CD14-positive monocyte (primary cell): Measurements from ENCODE around the gene PLEKHN1. TPM values are rescaled to one million over a fixed set of nuclear protein-coding genes. Genes with fewer than 3 reads are reported as not detected.
"Not testable (repeated sequence)": the region's sequence is repeated elsewhere in the genome, so short reads cannot be mapped to it uniquely, and the experiment has no call there.

Experiments
- DNase-seq, 3 donors: peaks; one replicate each; pipeline ENCODE4 v3.0.0-alpha.2; 2011 to 2022
- H2AFZ ChIP-seq: 2 replicates; pipeline ENCODE4 v1.6.0; 2012; ENCODE audit warnings: mild to moderate bottlenecking, low read depth, low read length, inconsistent platforms; ENCODE audit not compliant: insufficient read depth, poor library complexity, severe bottlenecking
- H3K27ac ChIP-seq, 2 donors: 1 replicate in 1 of 2; 2 replicates in 1 of 2; pipeline ENCODE4 v1.5.1; 2012 to 2013; ENCODE audit warnings: low read length in 2 of 2, control low read depth in 1 of 2, inconsistent platforms in 1 of 2, low read depth in 1 of 2, mild to moderate bottlenecking in 1 of 2
- H3K27me3 ChIP-seq, 2 donors: one replicate each; pipeline versions ENCODE4 v1.6.0 to v1.6.1; 2011 to 2013; ENCODE audit warnings: low read length in 2 of 2; ENCODE audit not compliant: control insufficient read depth in 2 of 2, insufficient read depth in 2 of 2
- H3K36me3 ChIP-seq, 2 donors: replicated peaks in 1 of 2; 1 replicate in 1 of 2; 2 replicates in 1 of 2; pipeline versions ENCODE4 v1.5.1 to v1.6.1; 2012 to 2013; ENCODE audit warnings: low read length in 2 of 2, control low read depth in 1 of 2, inconsistent platforms in 1 of 2, mild to moderate bottlenecking in 1 of 2; ENCODE audit not compliant: insufficient read depth in 2 of 2, control insufficient read depth in 1 of 2
- H3K4me1 ChIP-seq, 2 donors: 1 replicate in 1 of 2; 2 replicates in 1 of 2; pipeline versions ENCODE4 v1.5.1 to v1.6.1; 2012 to 2013; ENCODE audit warnings: low read length in 2 of 2, control low read depth in 1 of 2, inconsistent platforms in 1 of 2, mild to moderate bottlenecking in 1 of 2, moderate library complexity in 1 of 2; ENCODE audit not compliant: insufficient read depth in 2 of 2, control insufficient read depth in 1 of 2
- H3K4me2 ChIP-seq: replicated peaks from 2 replicates; pipeline ENCODE3; 2012; ENCODE audit warnings: low read length, moderate library complexity, mild to moderate bottlenecking; ENCODE audit not compliant: poor library complexity, severe bottlenecking; ENCODE audit errors: extremely low read depth
- H3K4me3 ChIP-seq, 3 experiments: fragments of 200-600 bp in 1 of 3; sonication (generic) in 1 of 3; replicated peaks in 1 of 3; 1 replicate in 2 of 3; 2 replicates in 1 of 3; pipeline ENCODE4 v1.5.1; 2011 to 2013; ENCODE audit warnings: low read length in 3 of 3, mild to moderate bottlenecking in 3 of 3, control low read depth in 2 of 3, low read depth in 2 of 3, inconsistent platforms in 1 of 3, moderate library complexity in 1 of 3
- H3K79me2 ChIP-seq: 2 replicates; pipeline ENCODE4 v1.6.0; 2012; ENCODE audit warnings: mild to moderate bottlenecking, control low read depth, inconsistent platforms, low read length, moderate library complexity; ENCODE audit not compliant: insufficient read depth
- H3K9ac ChIP-seq: 2 replicates; pipeline ENCODE4 v1.6.0; 2017; ENCODE audit warnings: low read length, mild to moderate bottlenecking; ENCODE audit not compliant: insufficient read depth, poor library complexity, severe bottlenecking
- H3K9me3 ChIP-seq, 2 donors: replicated peaks in 1 of 2; 1 replicate in 1 of 2; 2 replicates in 1 of 2; pipeline versions ENCODE4 v1.5.1 to v1.6.1; 2012 to 2013; ENCODE audit warnings: low read length in 2 of 2, control low read depth in 1 of 2; ENCODE audit not compliant: control insufficient read depth in 1 of 2, insufficient read depth in 1 of 2
- H4K20me1 ChIP-seq: 2 replicates; pipeline ENCODE4 v1.6.0; 2012; ENCODE audit warnings: mild to moderate bottlenecking, low read length, control low read depth, moderate library complexity; ENCODE audit not compliant: insufficient read depth
- H3K27ac Mint-ChIP-seq, 7 donors: one replicate each; pipeline ENCODE4 v1.8.0; 2020; ENCODE audit warnings: mild to moderate bottlenecking in 7 of 7, mixed read lengths in 7 of 7, moderate library complexity in 6 of 7, inconsistent platforms in 2 of 7
- H3K27me3 Mint-ChIP-seq, 3 donors: one replicate each; pipeline ENCODE4 v1.8.0; 2021 to 2022; ENCODE audit warnings: low read depth in 3 of 3, mild to moderate bottlenecking in 3 of 3, mixed read lengths in 3 of 3, moderate library complexity in 3 of 3, inconsistent platforms in 1 of 3
- H3K36me3 Mint-ChIP-seq, 2 donors: one replicate each; pipeline ENCODE4 v1.8.0; 2020; ENCODE audit warnings: mixed read lengths in 2 of 2, inconsistent platforms in 1 of 2, mild to moderate bottlenecking in 1 of 2
- H3K4me1 Mint-ChIP-seq: one replicate; pipeline ENCODE4 v1.8.0; 2020; ENCODE audit warnings: mild to moderate bottlenecking, mixed read lengths
- H3K4me3 Mint-ChIP-seq, 2 donors: one replicate each; pipeline ENCODE4 v1.8.0; 2020; ENCODE audit warnings: mild to moderate bottlenecking in 2 of 2, mixed read lengths in 2 of 2, moderate library complexity in 1 of 2
- H3K9me3 Mint-ChIP-seq, 7 donors: one replicate each; pipeline ENCODE4 v1.8.0; 2020 to 2022; ENCODE audit warnings: mixed read lengths in 7 of 7, mild to moderate bottlenecking in 6 of 7, moderate library complexity in 6 of 7, inconsistent platforms in 2 of 7
- WGBS: methylation state at CpG from one replicate; pipeline ENCODE4 v1.1.5; 2013; ENCODE audit warnings: missing lambda C conversion rate; ENCODE audit not compliant: insufficient coverage; 5-methylcytosine and 5-hydroxymethylcytosine counted together
- intact Hi-C, 2 donors: fragments of 100-400 bp; cut with micrococcal nuclease; formaldehyde crosslinking; loops; one replicate each; pipeline versions ENCODE4 v1.15.0 to v1.15.1; 2023
- polyA plus RNA-seq, 3 donors: library from polyadenylated mRNA; depleted of rRNA in 1 of 3; unstranded in 2 of 3; stranded (reverse) in 1 of 3; fragments of 300-500 nt in 2 of 3; fragments of >200 nt in 1 of 3; fragmentation: Illumina TruSeq in 2 of 3; gene quantifications; 1 replicate in 2 of 3; 2 replicates in 1 of 3; pipeline ENCODE4 v1.2.3, GENCODE V29; 2012 to 2021
- TF ChIP-seq, protein P1 (sequence below): fragments of 200-600 bp; IDR thresholded peaks from one replicate; pipeline ENCODE4 v1.8.0; 2022; ENCODE audit warnings: antibody characterized with exemption, mild to moderate bottlenecking

The PLEKHN1 gene
- polyA plus RNA-seq, 3 donors: 0.21 to 1.5 (median 0.62) TPM

DNA sequence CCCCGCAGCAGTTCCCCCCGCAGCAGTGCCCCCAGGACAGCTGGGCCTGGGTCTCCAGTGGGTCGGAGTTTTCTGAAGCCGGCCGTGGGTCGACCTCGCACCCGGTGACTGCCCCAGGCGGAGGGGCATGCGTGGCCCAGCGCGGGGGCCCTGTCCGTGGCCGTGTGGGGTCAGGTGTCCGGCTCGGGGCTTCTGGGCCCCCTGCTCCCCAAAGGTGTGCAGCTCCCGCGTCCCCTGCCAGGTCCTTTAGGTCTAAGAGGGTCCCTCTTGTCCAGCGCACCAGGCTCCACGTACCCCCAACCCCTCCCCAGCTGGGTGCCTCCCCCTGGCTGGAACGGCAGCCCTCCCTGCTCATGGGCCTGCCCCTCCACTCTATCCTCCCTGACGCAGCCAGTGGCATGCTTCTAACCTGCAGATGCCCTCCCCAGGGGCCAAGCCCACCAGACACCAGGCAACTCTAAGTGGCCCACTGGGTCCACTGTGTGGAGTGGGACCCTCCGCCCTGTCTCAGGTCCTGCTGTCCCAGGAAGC lies 39.6 kb downstream of the PLEKHN1 start:
- TF ChIP-seq, protein P1, sequence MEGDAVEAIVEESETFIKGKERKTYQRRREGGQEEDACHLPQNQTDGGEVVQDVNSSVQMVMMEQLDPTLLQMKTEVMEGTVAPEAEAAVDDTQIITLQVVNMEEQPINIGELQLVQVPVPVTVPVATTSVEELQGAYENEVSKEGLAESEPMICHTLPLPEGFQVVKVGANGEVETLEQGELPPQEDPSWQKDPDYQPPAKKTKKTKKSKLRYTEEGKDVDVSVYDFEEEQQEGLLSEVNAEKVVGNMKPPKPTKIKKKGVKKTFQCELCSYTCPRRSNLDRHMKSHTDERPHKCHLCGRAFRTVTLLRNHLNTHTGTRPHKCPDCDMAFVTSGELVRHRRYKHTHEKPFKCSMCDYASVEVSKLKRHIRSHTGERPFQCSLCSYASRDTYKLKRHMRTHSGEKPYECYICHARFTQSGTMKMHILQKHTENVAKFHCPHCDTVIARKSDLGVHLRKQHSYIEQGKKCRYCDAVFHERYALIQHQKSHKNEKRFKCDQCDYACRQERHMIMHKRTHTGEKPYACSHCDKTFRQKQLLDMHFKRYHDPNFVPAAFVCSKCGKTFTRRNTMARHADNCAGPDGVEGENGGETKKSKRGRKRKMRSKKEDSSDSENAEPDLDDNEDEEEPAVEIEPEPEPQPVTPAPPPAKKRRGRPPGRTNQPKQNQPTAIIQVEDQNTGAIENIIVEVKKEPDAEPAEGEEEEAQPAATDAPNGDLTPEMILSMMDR: no peak
- Histone ChIP-seq H3K9ac (no peak overlapping the region), H3K4me3 (no peak overlapping the region), H3K9me3 (peaks cover 0 to 5% of the 10 kb centered on the region in 2 donors), H3K4me1 (peaks cover 6 to 12% of the 10 kb centered on the region in 2 donors), H3K4me2 (no peak overlapping the region), H3K27ac (no peak overlapping the region), H3K27me3 (peaks cover 12 to 48% of the 10 kb centered on the region in 2 donors), H3K79me2 (no peaks in the 10 kb centered on the region), H3K36me3 (no peaks in the 10 kb centered on the region), H2AFZ (no peak overlapping the region), H4K20me1 (no peaks in the 10 kb centered on the region)
- Mint-ChIP-seq H3K27me3 (peaks cover 52 to 83% (median 65%) of the 10 kb centered on the region in 3 donors), H3K9me3 (peaks cover 2 to 20% (median 3%) of the 10 kb centered on the region in 7 donors), H3K27ac (no peak overlapping the region), H3K36me3 (peaks cover 0 to 2% of the 10 kb centered on the region in 2 donors), H3K4me1 (peaks cover 18% of the 10 kb centered on the region), H3K4me3 (no peak overlapping the region)
- intact Hi-C loops: no loop called here
- WGBS: 80% methylated on average over 14 of the region's 23 CpGs
- DNase-seq: no peak

DNA sequence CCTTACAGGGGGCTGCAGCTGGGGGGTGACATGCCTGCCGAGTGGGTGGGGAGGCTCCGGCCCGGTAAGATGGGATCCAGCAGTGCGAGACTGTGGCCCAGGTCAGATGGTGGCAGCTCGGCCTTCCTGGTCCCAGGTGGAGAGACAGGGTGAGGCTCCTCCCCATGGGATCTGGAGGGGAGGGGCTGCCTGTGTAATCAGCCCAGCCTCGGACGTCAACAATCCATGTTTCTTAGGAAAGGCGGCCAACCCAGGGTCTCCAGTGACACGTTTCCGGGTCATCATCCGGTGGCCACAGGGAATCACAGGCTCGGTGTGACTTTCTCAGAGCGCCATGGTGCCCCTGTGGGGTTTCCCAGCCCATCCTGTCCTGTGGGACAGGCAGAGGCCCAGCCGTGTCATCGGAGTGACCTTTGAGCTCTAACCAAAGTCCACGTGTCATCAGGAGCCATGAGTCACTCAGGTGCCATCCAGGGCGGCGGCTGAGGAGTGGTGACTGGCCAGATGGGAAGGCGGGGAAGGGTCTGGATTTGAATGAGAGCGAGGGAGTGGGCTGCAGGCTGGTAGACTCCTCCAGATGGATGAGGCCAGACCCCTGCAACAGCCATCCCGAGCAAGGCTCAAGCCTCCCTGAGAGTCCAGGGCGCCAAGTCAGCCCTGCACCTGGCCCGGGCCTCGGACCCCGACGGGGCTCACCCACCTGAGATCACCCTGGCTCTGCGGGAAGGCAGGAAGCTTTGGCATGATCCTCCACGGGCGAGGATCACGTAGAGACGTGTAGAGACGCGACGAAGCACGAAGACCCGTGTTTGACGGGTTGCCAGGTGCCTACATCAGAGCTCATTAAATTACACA lies 40.2 kb downstream of the PLEKHN1 start:
- peaks cover 48 to 80% (median 60%) of the 10 kb centered on the region in 3 donors for H3K27me3 Mint-ChIP-seq
- Histone ChIP-seq H3K4me1 (peaks cover 0 to 5% of the 10 kb centered on the region in 2 donors), H3K4me3 (no peak overlapping the region), H3K9me3 (no peaks in the 10 kb centered on the region), H3K4me2 (no peak overlapping the region), H3K36me3 (no peaks in the 10 kb centered on the region), H3K79me2 (no peaks in the 10 kb centered on the region), H3K27ac (no peak overlapping the region), H4K20me1 (no peaks in the 10 kb centered on the region), H2AFZ (no peak overlapping the region), H3K9ac (no peak overlapping the region), H3K27me3 (peaks cover 8 to 41% of the 10 kb centered on the region in 2 donors)
- TF ChIP-seq, protein P1: no peak
- peak overlapping the region in 2 of 7 donors; percentile 50 to 59 for H3K27ac Mint-ChIP-seq
- DNase-seq: peak in 1 of 3 donors; percentile 32
- H3K9me3 Mint-ChIP-seq: peaks cover 0 to 16% (median 2%) of the 10 kb centered on the region in 7 donors
- intact Hi-C loops: no loop called here
- peaks cover 0 to 2% of the 10 kb centered on the region in 2 donors for H3K36me3 Mint-ChIP-seq
- WGBS: 95% methylated on average over 37 of the region's 37 CpGs
- no peak overlapping the region for H3K4me3 Mint-ChIP-seq
- peaks cover 14% of the 10 kb centered on the region for H3K4me1 Mint-ChIP-seq

DNA sequence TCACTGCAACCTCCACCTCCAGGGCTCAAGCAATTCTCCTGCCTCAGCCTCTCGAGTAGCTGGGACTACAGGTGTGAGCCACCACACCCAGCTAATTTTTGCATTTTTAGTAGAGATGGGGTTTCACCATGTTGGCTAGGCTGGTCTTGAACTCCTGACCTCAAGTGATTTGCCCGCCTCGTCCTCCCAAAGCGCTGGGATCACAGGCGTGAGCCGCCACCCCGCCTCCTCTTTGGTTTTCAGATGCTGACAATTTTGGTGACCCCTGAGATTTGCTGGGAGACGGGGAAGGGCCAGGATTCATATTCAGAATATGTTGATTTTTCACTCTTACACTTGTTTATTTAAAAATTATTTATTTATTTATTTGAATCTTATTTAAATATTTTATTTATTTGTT lies 43.8 kb downstream of the PLEKHN1 start:
- peaks cover 16 to 25% of the 10 kb centered on the region in 2 donors for H3K4me1 ChIP-seq
- Mint-ChIP-seq H3K27ac (peak overlapping the region in 1 of 7 donors; percentile 25), H3K27me3 (peaks cover 17 to 47% (median 30%) of the 10 kb centered on the region in 3 donors), H3K4me1 (peaks cover 24% of the 10 kb centered on the region)
- not testable (repeated sequence) for H4K20me1 ChIP-seq, H3K36me3 Mint-ChIP-seq, H3K27ac ChIP-seq, H3K27me3 ChIP-seq, H2AFZ ChIP-seq, H3K36me3 ChIP-seq, H3K4me3 Mint-ChIP-seq, H3K9me3 Mint-ChIP-seq, H3K9me3 ChIP-seq, H3K4me2 ChIP-seq, H3K4me3 ChIP-seq, H3K79me2 ChIP-seq, H3K9ac ChIP-seq, DNase-seq
- WGBS: 97% methylated on average over 6 of the region's 8 CpGs
- intact Hi-C loops: loop anchor here in 1 of 2 donors (10.0 kb wide), 1 partner anchor 365 kb away; the partner anchor contains the start of gene AURKAIP1
